Liver (tissue), 9 donors: ENCODE data around the gene COPS9. TPM values are rescaled to one million over a fixed set of nuclear protein-coding genes. Genes with fewer than 3 reads are reported as not detected.

Source experiments
- DNase-seq: peaks from one replicate; pipeline ENCODE4 v3.0.0-alpha.2; 2017; ENCODE audit warnings: low spot score
- H3K27ac ChIP-seq, 2 donors: one replicate each; pipeline ENCODE4 v1.7.0; 2013; ENCODE audit warnings: inconsistent platforms in 2 of 2, low read length in 2 of 2, control low read depth in 1 of 2, low read depth in 1 of 2, mild to moderate bottlenecking in 1 of 2
- H3K27me3 ChIP-seq, 4 donors: one replicate each; pipeline versions ENCODE4 v1.6.1 to v1.7.0; 2013; ENCODE audit warnings: low read length in 3 of 4, inconsistent platforms in 1 of 4, mild to moderate bottlenecking in 1 of 4, moderate library complexity in 1 of 4; ENCODE audit not compliant: control insufficient read depth in 4 of 4, insufficient read depth in 4 of 4
- H3K36me3 ChIP-seq, 4 donors: one replicate each; pipeline versions ENCODE4 v1.6.1 to v1.7.0; 2013; ENCODE audit warnings: low read length in 3 of 4, mild to moderate bottlenecking in 3 of 4, low read depth in 1 of 4, moderate library complexity in 1 of 4; ENCODE audit not compliant: control insufficient read depth in 4 of 4, insufficient read depth in 3 of 4
- H3K4me1 ChIP-seq, 4 donors: one replicate each; pipeline versions ENCODE4 v1.6.1 to v1.7.0; 2013; ENCODE audit warnings: low read length in 3 of 4, mild to moderate bottlenecking in 3 of 4, moderate library complexity in 1 of 4; ENCODE audit not compliant: control insufficient read depth in 4 of 4, insufficient read depth in 4 of 4
- H3K4me3 ChIP-seq, 3 donors: one replicate each; pipeline versions ENCODE4 v1.6.1 to v1.7.0; 2013; ENCODE audit warnings: low read length in 3 of 3, control low read depth in 1 of 3, low read depth in 1 of 3, mild to moderate bottlenecking in 1 of 3
- H3K9ac ChIP-seq, 2 donors: one replicate each; pipeline ENCODE4 v1.7.0; 2013; ENCODE audit warnings: low read length in 2 of 2, mild to moderate bottlenecking in 2 of 2, moderate library complexity in 2 of 2, control low read depth in 1 of 2, low read depth in 1 of 2
- H3K9me3 ChIP-seq, 4 donors: one replicate each; pipeline versions ENCODE4 v1.6.1 to v1.7.0; 2013; ENCODE audit warnings: low read length in 3 of 4; ENCODE audit not compliant: control insufficient read depth in 4 of 4
- ATF3 ChIP-seq: IDR thresholded peaks from 2 replicates; pipeline ENCODE4 v1.6.1; 2016; ENCODE audit warnings: antibody characterized with exemption
- FOXA1 ChIP-seq: IDR thresholded peaks from 2 replicates; pipeline ENCODE4 v1.6.1; 2016; ENCODE audit warnings: antibody characterized with exemption
- FOXA2 ChIP-seq: IDR thresholded peaks from 2 replicates; pipeline ENCODE4 v1.6.1; 2016; ENCODE audit warnings: antibody characterized with exemption
- GABPA ChIP-seq, 2 donors: IDR thresholded peaks in 1 of 2; conservative IDR thresholded peaks in 1 of 2; 2 replicates each; pipeline ENCODE4 v1.6.1; 2016; ENCODE audit warnings: antibody characterized with exemption in 2 of 2, mild to moderate bottlenecking in 1 of 2, moderate library complexity in 1 of 2
- HNF4G ChIP-seq: IDR thresholded peaks from 2 replicates; pipeline ENCODE4 v1.6.1; 2016; ENCODE audit warnings: antibody characterized with exemption
- JUND ChIP-seq, 2 donors: IDR thresholded peaks; 2 replicates each; pipeline ENCODE4 v1.6.1; 2016; ENCODE audit warnings: antibody characterized with exemption in 2 of 2
- REST ChIP-seq: IDR thresholded peaks from 2 replicates; pipeline ENCODE4 v1.6.1; 2016; ENCODE audit warnings: antibody characterized with exemption, mild to moderate bottlenecking
- RXRA ChIP-seq, 2 donors: IDR thresholded peaks; 2 replicates each; pipeline ENCODE4 v1.6.1; 2017 to 2018; ENCODE audit warnings: antibody characterized with exemption in 2 of 2, mild to moderate bottlenecking in 1 of 2
- SP1 ChIP-seq: IDR thresholded peaks from 2 replicates; pipeline ENCODE4 v1.6.1; 2018; ENCODE audit warnings: antibody characterized with exemption, mild to moderate bottlenecking
- TAF1 ChIP-seq: conservative IDR thresholded peaks from 2 replicates; pipeline ENCODE4 v1.6.1; 2016; ENCODE audit warnings: antibody characterized with exemption, mild to moderate bottlenecking
- ZBTB33 ChIP-seq: IDR thresholded peaks from 2 replicates; pipeline ENCODE4 v1.6.1; 2016; ENCODE audit warnings: antibody characterized with exemption
- WGBS: extraction: QIAGEN DNeasy Blood & Tissue Kit; methylation state at CpG from one replicate; pipeline ENCODE4 v1.1.7; 2013; 5-methylcytosine and 5-hydroxymethylcytosine counted together
- polyA plus RNA-seq, 2 donors: library from polyadenylated mRNA; stranded (reverse) in 1 of 2; unstranded in 1 of 2; fragments of 200-250 nt in 1 of 2; fragments of >200 nt in 1 of 2; fragmentation: Nextera tagmentation in 1 of 2; extraction: Ambion mirVana in 1 of 2; gene quantifications; one replicate each; pipeline versions ENCODE4 v1.2.1 to v1.2.3, GENCODE V29; 2013 to 2015
- total RNA-seq, 2 donors: library from RNA; depleted of rRNA; stranded (reverse); fragments of >200 nt; gene quantifications; one replicate each; pipeline ENCODE4 v1.2.3, GENCODE V29; 2014
- donor health status: healthy.
- donor health status: healthy.
- donor health status: healthy.
- donor health status: healthy.
- donor health status: healthy.

Gene COPS9
- total and polyA plus RNA-seq, 4 donors = 12.9 to 138 (median 79.6) TPM

GRCh38 chr2:240103136-240103535 lies 33.0 kb downstream of the COPS9 start (continued):
- TF ChIP-seq REST (no peak), JUND (IDR thresholded peaks at IDR 0.05) (no peak), SP1 (no peak), HNF4G (no peak), FOXA2 (no peak)

DNA sequence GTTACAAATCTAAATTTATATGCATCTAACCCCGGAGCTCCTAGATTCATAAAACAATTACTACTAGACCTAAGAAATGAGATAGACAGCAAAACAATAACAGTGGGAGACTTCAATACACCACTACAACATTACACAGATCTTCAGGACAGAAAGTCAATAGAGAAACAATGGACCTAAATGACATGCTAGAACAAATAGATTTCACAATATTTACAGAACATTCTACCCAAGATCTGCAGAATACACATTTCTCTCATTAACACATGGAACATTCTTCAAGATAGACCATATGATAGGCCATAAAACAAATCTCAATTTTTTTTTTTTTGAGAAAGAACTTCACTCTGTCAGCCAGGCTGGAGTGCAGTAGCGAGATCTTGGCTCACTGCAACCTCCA lies 37.8 kb downstream of the COPS9 start:
- Histone ChIP-seq H3K4me1 (no peaks in the 10 kb centered on the region), H3K9ac (no peak overlapping the region), H3K36me3 (no peaks in the 10 kb centered on the region)

DNA sequence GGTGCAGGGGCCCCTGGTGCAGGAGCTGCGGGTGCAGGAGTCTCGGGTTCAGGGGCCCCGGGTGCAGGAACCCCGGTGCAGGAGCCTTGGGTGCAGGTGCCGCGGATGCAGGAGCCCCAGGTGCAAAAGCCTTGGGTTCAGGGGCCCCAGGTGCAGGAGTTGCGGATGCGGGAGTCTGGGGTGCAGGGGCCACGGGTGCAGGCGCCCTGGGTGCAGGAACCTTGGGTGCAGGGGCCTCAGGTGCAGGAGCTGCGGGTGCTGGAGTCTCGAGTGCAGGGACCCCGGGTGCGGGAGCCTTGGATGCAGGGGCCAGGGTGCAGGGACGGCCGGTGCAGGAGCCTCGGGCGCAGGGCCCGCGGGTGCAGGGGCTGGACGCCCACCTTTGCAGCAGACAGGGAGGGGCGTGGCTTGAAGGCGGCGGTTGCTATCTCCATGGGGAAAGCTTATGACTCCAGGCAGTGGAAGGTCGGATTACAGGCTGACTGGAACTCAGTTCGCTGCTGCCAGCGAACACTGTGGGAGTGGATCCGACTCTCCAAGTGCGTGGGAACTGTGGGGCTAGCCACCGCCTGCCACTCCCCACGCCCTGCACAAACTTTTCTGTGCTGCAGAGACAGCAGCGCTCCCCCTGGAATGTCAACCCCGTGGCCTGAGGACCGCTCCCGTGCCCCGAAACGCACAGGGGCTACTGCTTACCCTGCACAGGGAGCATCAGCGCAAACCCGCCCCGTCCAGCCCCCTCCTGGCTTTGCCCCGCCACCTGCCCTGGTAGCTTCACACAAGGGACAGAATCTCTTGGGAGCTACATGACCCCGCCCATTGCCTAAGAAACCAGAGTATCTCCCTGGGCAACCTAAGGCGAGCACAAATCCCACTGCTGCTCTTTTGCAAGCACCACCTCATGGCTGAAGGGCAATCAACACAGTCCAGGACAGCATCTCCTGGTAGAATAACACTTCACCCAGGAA lies 40.3 kb downstream of the COPS9 start:
- no peak overlapping the region for H3K9ac ChIP-seq
- no peaks in the 10 kb centered on the region for H3K36me3 ChIP-seq
- H3K9me3 ChIP-seq = peaks cover 0 to 3% (median 1%) of the 10 kb centered on the region in 4 donors
- H3K27me3 ChIP-seq = peaks cover 4 to 13% (median 4%) of the 10 kb centered on the region in 4 donors
- no peak for DNase-seq
- no peak overlapping the region for H3K27ac ChIP-seq
- H3K4me3 ChIP-seq = no peak overlapping the region
- 5% methylated on average over 43 of the region's 43 CpGs for WGBS
- no peaks in the 10 kb centered on the region for H3K4me1 ChIP-seq
- TF ChIP-seq REST (no peak), ATF3 (no peak), TAF1 (no peak), RXRA (IDR thresholded peaks at IDR 0.05) (no peak), HNF4G (no peak), GABPA (IDR thresholded peaks at IDR 0.05 in 1 of 2, conservative IDR thresholded peaks at IDR 0.05 in 1 of 2) (no peak), ZBTB33 (no peak), JUND (IDR thresholded peaks at IDR 0.05) (no peak), SP1 (no peak)

More for the DNA sequence above, 37.8 kb downstream of the COPS9 start:
- Histone ChIP-seq H3K4me3 (no peak overlapping the region), H3K27me3 (peaks cover 4 to 13% (median 6%) of the 10 kb centered on the region in 4 donors), H3K9me3 (peaks cover 0 to 3% (median 0%) of the 10 kb centered on the region in 4 donors), H3K27ac (no peak overlapping the region)
- 64% methylated on average over 2 of the region's 2 CpGs for WGBS
- TF ChIP-seq FOXA1 (no peak), FOXA2 (no peak), SP1 (no peak)
- no peak for DNase-seq
